Renal cortical epithelial cell (primary cell): ENCODE data around the gene IGFN1. TPM values are rescaled to one million over a fixed set of nuclear protein-coding genes. Genes with fewer than 3 reads are reported as not detected.
A peak's percentile ranks its signal among the peaks of the same experiment; 100 is the strongest.

ENCODE experiments used
- DNase-seq: peaks from one replicate; pipeline ENCODE4 v3.0.0-alpha.2; 2011; ENCODE audit warnings: low read depth
- total RNA-seq: library from RNA; depleted of rRNA; stranded (reverse); fragments of >200 nt; gene quantifications from 2 replicates; pipeline ENCODE4 v1.2.3, GENCODE V29; 2014

IGFN1 gene
- total RNA-seq, 1 donor from 2014 or later: 12.1 TPM

GRCh38 chr1:201264554-201264953 is 73.9 kb downstream of the IGFN1 start:
- no peak for DNase-seq

- DNase-seq: no peak
Observed at GRCh38 chr1:201265756-201266155, 75.1 kb downstream of the IGFN1 start.

DNA sequence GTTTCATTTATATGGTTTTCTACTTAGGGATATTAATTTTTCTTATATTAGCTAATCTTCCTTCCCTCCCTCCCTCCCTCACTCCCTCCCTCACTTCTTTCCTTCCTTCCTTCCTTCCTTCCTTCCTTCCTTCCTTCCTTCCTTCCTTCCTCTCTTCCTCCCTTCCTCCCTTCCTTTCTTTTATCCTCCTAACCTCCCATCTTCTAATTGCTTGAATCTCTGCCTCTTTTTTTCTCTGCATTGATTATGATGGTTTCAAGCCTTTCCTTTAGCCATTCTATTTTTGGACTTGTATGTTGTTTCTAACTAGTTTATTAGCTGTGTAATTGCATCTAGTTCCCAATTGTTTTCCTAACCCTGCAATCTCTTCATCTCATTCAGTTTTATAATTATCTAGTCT is 75.7 kb downstream of the IGFN1 start:
- DNase-seq: no peak

DNA sequence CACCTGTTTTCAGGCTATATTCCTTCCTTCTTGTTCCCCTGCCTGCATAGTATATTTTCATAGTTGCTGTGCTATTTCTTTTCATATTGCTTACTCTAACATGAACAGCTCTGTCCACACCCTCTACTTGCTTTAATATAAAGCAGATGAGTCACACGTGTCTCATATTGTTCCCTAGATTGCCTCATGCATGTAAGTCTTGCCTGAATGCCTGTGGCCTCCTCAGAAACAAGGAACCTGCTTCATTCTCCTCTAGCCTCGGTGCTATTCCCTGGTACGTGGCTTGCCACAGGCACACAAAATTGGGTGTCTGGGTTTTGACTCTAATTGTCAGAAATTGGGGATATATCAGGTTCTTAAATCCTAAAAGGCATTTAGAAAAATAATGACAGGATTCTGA is 76.2 kb downstream of the IGFN1 start:
- DNase-seq: peak; percentile 89

DNA sequence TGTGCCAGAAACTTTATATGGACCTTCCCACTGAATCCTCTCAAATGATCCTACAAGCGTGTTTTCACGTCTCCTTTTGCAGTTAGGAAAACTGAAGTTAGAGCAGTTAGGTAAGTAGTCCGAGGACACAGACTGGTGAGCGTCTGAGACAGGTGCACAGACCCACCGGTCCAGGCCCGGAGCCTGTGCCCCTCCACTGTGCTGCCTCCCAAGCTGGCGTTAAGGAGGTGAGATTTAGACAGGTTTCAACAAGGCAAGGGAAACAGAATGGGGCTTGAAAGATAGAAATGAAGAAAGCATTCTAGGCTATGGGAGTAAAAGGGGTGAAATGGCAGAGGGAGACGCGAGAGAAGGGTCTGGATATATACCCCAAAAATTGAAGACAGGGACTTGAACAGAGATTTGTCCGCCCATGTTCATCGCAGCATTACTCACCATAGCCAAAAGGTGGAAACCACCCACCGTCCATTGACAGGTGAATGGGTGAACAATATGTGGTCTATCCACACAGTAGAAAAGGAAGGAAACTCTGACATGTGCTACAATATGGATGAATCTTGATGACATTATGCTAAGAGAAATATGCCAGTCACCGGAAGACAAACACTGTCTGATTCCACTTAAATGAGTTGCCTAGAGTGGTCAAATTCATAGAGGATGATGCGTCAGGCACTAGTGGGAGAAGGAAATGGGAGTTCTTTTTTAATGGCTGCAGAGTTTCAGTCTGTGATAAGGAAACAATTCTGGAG is 77.0 kb downstream of the IGFN1 start:
- peak; percentile 41 for DNase-seq

DNA sequence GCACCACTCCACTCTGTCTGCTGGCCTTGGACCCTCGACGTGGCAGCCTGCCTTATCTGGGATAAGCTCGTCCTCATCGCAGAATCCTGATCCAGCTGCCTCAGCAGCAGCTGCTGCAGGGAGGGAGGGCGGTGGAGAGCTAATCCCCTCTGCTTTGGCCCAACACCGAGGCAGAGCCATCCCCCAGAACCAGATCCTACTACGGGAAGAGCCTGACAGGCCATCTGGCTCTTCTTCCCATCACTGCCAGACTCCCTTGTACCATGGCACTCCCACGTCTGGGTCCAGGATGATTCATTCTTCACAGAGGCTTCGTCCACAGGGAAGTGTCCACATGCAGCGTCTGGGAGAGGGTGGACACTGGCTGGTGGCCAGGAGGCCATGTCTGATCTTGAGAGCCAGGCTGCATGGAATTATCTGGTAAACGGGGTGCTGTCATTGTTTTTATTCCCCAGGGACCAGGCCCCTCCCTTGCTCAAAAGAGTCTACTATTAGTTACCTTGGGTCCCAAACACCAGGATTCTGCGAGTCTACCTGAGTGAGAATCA is 78.1 kb downstream of the IGFN1 start:
- peak; percentile 65 for DNase-seq

DNA sequence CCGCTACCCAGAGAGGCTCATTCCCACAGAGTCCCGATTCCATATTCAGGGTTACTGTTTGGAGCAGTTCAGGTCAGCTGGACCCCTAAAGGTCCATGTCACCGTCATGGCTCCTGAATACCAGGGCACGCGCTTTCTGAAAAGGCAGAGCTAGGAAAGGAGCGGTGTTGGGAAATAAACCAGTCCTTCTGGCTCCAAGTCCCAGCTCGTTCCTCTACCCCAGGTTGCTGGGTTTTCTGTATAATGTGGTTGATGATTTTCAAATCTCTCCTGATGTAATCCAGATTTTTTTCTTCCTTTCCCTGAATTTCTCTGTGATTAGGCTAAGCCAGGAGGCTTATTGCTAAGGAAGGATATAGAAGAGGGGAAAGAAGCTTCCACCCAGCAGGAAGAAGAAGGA is 78.7 kb downstream of the IGFN1 start:
- DNase-seq: no peak

DNA sequence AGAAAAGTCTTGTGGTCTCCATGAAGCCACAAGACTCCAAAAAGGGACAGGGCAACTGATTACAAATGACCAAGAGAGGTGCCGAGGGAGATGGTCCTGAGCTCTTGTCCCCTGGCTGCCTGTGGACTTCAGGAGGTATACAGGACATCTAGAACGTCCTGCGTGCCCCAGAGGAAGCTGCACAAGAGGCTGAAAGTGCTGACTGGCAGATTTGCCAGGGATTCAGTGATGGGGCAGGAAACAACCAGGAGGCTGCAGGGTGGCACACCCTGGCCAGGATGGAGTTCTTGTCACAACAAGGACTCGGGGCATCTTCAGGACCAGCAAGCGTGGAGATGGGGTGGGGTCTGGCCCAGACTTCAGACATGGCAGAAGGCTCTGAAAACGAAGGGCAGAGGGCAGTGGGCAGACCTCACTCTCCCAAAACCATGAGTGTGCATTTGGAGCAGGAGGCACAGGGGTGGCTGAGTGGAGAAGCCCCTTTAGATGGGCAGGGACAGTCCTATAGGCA is 79.3 kb downstream of the IGFN1 start:
- no peak for DNase-seq

GRCh38 chr1:201270616-201271390 is 80.2 kb downstream of the IGFN1 start:
- no peak for DNase-seq

- DNase-seq: no peak
Observed at GRCh38 chr1:201272799-201273198, 82.2 kb downstream of the IGFN1 start.

DNA sequence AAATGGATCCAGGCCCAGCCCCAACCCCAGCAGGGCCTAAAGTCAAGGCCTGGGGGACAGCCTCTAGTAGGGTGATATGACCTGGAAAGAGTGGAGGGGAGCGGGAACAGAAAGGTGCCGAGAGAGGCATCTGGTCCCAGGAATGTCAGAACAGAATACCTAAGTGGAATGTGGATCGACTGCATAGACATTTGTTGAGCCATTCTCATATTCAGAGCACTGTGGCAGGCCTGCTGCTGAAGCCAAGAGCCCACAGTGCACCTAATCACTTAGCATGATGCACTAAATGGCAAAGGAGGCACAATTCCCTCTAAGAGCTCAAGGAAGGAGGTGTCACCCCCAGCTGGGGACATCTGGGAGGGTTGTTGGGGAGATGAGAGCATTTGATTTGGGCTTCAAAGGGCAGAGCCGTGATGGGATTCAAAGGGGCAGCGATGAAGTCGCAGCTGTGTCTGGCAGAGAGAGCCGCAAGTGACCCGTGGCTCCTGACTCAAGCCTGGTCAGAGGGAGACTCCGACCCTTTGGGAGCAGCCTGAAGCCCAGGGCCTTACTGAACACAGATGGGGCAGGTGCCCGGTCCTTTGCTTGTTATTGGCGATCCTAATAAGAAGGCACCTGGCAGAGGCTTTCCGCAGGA is 84.1 kb downstream of the IGFN1 start:
- no peak for DNase-seq

DNA sequence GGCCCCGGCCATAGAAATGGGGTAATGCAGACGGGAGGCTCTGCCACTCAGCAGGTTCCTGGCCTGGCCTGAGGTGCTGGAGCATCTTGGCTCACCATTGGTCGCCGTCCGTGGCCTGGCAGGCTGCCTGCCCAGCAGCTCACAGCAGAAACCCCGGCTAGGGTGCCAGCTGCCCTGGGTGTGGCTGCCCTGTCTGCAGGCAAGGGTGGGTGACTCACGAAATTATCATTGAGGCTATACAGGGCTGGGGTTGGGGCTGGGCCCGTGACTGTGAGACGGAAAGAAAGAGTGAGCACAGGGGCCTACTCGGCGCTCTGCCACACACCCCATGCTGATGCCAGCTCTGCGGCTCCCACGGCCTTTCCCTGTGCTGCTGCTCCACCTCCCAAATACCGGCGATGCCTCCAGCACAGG is 84.6 kb downstream of the IGFN1 start:
- peak; percentile 85 for DNase-seq

DNA sequence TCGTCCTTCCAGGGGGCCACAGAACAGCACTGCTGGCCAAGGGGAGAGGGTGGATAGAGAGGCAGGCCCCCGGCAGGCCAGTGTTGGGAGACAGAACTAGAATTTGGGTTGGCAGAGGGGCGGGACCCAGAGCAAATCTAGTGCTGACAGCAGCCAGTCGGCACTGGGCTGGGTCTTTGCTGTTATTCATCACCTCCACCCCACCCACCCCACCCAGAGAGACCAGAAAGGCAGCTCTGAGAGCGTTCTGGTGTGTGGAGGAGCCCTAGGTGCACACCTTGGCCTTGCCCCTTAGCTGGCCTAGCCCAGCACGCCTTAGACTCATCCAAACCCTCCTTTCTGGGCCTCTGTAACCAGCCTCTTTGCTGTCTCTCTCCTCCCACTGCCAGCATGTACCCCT is 86.3 kb downstream of the IGFN1 start:
- no peak for DNase-seq

- no peak for DNase-seq
Observed at GRCh38 chr1:201277441-201277840, 86.8 kb downstream of the IGFN1 start.

Other genes with a start within 250 kb of the IGFN1 start
- 1.3 and 1.4 TPM in 2 replicates for gene KIF21B, start 167.1 kb upstream of the IGFN1 start, total RNA-seq
- not detected in 2 replicates for gene CACNA1S, start 78.4 kb upstream of the IGFN1 start, total RNA-seq
- not detected in 2 replicates for gene ASCL5, start 63.6 kb upstream of the IGFN1 start, total RNA-seq
- 155 and 163 TPM in 2 replicates for gene TMEM9, start 36.4 kb upstream of the IGFN1 start, total RNA-seq
- gene PKP1, start 92.7 kb downstream of the IGFN1 start, total RNA-seq: 0.15 and 3.3 TPM in 2 replicates
- 0.25 and 0.69 TPM in 2 replicates for gene TNNT2, start 186.9 kb downstream of the IGFN1 start, total RNA-seq
- 51.6 and 68.6 TPM in 2 replicates for gene LAD1, start 208.5 kb downstream of the IGFN1 start, total RNA-seq
- under 0.01 TPM in 1 of 2 replicates, not detected in the other for gene TNNI1, start 230.9 kb downstream of the IGFN1 start, total RNA-seq